DND-41 (cell line): ENCODE results near the gene CDR2L.

Source experiments
- ATAC-seq: fragments of 200-7000 bp; cut with Tn5 transposase; 3 replicates; pipeline ENCODE4 v1.9.1; 2021; ENCODE audit warnings: low read depth; ENCODE audit not compliant: insufficient read depth
- DNase-seq: peaks from one replicate; pipeline ENCODE4 v3.0.0-alpha.2; 2020
- H2AFZ ChIP-seq: 2 replicates; pipeline ENCODE4 v1.6.0; 2012; ENCODE audit warnings: low read depth, low read length
- H3K27ac ChIP-seq: 2 replicates; pipeline ENCODE4 v1.5.1; 2012; ENCODE audit warnings: low read length, inconsistent platforms
- H3K27me3 ChIP-seq: fragments of 200-600 bp; sonication (generic); 2 replicates; pipeline ENCODE4 v1.6.0; 2012; ENCODE audit warnings: low read length, mild to moderate bottlenecking, inconsistent platforms; ENCODE audit not compliant: insufficient read depth, poor library complexity
- H3K36me3 ChIP-seq: 2 replicates; pipeline ENCODE4 v1.5.1; 2012; ENCODE audit warnings: low read length, inconsistent platforms; ENCODE audit not compliant: insufficient read depth
- H3K4me1 ChIP-seq: 2 replicates; pipeline ENCODE4 v1.5.1; 2012; ENCODE audit warnings: mild to moderate bottlenecking, low read length; ENCODE audit not compliant: insufficient read depth
- H3K4me2 ChIP-seq: 2 replicates; pipeline ENCODE4 v1.6.0; 2012; ENCODE audit warnings: mild to moderate bottlenecking, moderate library complexity, low read length, inconsistent platforms; ENCODE audit not compliant: insufficient read depth
- H3K4me3 ChIP-seq, 2 experiments: fragments of 200-600 bp in 1 of 2; shearing (Covaris generic) in 1 of 2; 2 replicates each; pipeline ENCODE4 v1.5.1; 2012 to 2016; ENCODE audit warnings: inconsistent platforms in 2 of 2, low read length in 2 of 2, mild to moderate bottlenecking in 2 of 2, low read depth in 1 of 2, moderate library complexity in 1 of 2
- H3K79me2 ChIP-seq: 2 replicates; pipeline ENCODE4 v1.6.0; 2012; ENCODE audit warnings: low read length, inconsistent platforms; ENCODE audit not compliant: insufficient read depth
- H3K9ac ChIP-seq: 2 replicates; pipeline ENCODE4 v1.6.0; 2012; ENCODE audit warnings: low read depth, mild to moderate bottlenecking, inconsistent platforms, low read length, moderate library complexity
- H3K9me3 ChIP-seq: 2 replicates; pipeline ENCODE4 v1.5.1; 2012; ENCODE audit warnings: low read length, moderate library complexity, mild to moderate bottlenecking, inconsistent platforms; ENCODE audit not compliant: insufficient read depth, severe bottlenecking
- H4K20me1 ChIP-seq: 2 replicates; pipeline ENCODE4 v1.6.0; 2012; ENCODE audit warnings: low read length; ENCODE audit not compliant: insufficient read depth
- CTCF ChIP-seq: IDR thresholded peaks from 2 replicates; pipeline ENCODE4 v1.5.1; 2012; ENCODE audit warnings: borderline replicate concordance, low read length, moderate library complexity, mild to moderate bottlenecking; ENCODE audit not compliant: poor library complexity, severe bottlenecking; ENCODE audit errors: extremely low read depth
- EZH2 ChIP-seq: IDR thresholded peaks from 3 replicates; pipeline ENCODE4 v1.6.1; 2012; ENCODE audit warnings: borderline replicate concordance, low read depth, mild to moderate bottlenecking, moderate library complexity, low read length, inconsistent platforms; ENCODE audit not compliant: severe bottlenecking

CDR2L gene

DNA sequence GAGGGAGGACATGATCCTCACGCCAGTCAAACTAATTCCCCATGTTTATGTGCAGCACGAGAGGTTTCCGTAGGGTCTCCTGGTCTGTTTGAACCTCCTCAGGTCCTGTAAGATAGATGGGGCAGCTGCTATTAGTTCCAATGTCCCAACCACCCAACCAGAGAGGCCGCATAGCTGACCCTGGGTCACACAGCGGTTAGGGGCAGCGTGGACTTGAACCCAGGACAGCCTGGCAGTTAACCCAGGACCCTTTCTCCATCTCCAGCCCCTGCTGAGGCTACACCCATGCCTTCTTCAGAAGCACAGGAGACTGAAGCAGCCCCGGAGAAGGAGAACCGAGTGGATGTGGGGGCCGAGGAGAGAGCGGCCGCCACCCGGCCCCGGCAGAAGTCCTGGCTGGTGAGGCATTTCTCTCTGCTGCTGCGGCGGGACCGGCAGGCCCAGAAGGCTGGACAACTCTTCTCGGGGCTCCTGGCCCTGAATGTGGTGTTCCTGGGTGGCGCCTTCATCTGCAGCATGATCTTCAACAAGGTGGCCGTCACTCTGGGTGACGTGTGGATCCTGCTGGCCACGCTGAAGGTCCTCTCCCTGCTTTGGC, 46.2 kb upstream of the CDR2L start:
- H3K4me3 ChIP-seq, result no peak overlapping the region
- no peaks in the 10 kb centered on the region for H3K9me3 ChIP-seq
- H3K4me2 ChIP-seq, result no peak overlapping the region
- no peaks in the 10 kb centered on the region for H3K79me2 ChIP-seq
- no peak overlapping the region for H3K27ac ChIP-seq
- H4K20me1 ChIP-seq, result 0 out of 2 replicates have a peak, but pooled peaks cover 3% of the 10 kb centered on the region
- H3K9ac ChIP-seq, result no peak overlapping the region
- no peak for TF ChIP-seq CTCF
- DNase-seq, result no peak
- H3K4me1 ChIP-seq, result no peaks in the 10 kb centered on the region
- no peaks in the 10 kb centered on the region for H3K36me3 ChIP-seq
- H2AFZ ChIP-seq, result no peak overlapping the region
- ATAC-seq, result no peak
- H3K27me3 ChIP-seq, result peaks cover 6% of the 10 kb centered on the region

DNA sequence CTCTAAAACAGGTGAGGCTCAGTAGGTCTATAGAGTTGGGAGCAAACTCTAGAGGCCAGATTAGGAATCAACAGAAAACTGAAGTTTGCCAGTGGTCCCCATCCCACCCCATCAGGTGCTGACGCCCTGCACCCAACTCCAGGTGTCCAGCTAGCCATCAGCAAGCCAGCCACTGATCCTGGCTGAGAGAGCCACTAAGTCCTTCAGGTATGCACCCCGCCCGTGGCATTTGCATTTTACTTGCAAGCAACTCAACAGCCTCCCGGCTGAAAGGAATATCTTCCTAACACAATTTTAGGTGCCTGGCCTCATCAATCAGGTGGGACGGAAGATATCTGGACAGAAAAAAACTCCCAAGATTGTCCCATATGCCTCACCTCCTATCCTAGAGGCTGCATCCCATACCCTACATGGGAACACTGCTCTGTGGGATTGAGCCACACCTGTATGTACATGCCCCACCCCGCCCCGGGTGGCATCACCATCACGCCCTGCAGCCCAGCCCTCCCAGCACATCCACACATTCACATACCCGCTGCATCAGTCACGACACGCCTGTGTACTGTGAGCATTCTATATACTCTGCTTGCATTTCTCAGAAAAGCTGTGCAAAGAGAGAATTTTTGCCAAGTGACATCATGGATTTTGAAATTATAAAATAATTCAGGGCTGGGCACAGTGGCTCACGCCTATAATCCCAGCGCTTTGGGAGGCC, 43.5 kb upstream of the CDR2L start:
- Histone ChIP-seq H2AFZ (no peak overlapping the region), H3K4me1 (no peaks in the 10 kb centered on the region), H3K9ac (no peak overlapping the region), H3K4me3 (no peak overlapping the region), H3K27ac (no peak overlapping the region), H3K36me3 (no peaks in the 10 kb centered on the region), H3K4me2 (no peak overlapping the region), H3K9me3 (no peaks in the 10 kb centered on the region), H3K79me2 (no peaks in the 10 kb centered on the region), H3K27me3 (peaks cover 8% of the 10 kb centered on the region), H4K20me1 (no peaks in the 10 kb centered on the region)
- ATAC-seq (no peak), DNase-seq (no peak)
- TF ChIP-seq EZH2, result no peak
- no peak for TF ChIP-seq CTCF

- Histone ChIP-seq H4K20me1 (no peaks in the 10 kb centered on the region), H3K9me3 (no peaks in the 10 kb centered on the region), H3K27me3 (peaks cover 8% of the 10 kb centered on the region), H2AFZ (no peak overlapping the region), H3K36me3 (no peaks in the 10 kb centered on the region), H3K4me2 (no peak overlapping the region), H3K4me1 (no peaks in the 10 kb centered on the region), H3K4me3 (no peak overlapping the region), H3K9ac (no peak overlapping the region), H3K79me2 (no peaks in the 10 kb centered on the region), H3K27ac (no peak overlapping the region)
- no peak for ATAC-seq
- no peak for DNase-seq
- TF ChIP-seq EZH2 (no peak), CTCF (no peak)
Observed at GRCh38 chr17:74945543-74945942, 41.9 kb upstream of the CDR2L start.
